GM06990 (cell line): ENCODE results near the gene DNAH8.

Experiments used
- DNase-seq: peaks from one replicate; pipeline ENCODE4 v3.0.0-alpha.2; 2011; ENCODE audit not compliant: insufficient read length; ENCODE audit errors: extremely low read depth
- H3K27me3 ChIP-seq: replicated peaks from 2 replicates; pipeline ENCODE4 v1.6.0; 2011; ENCODE audit warnings: low read length; ENCODE audit not compliant: control insufficient read depth, insufficient read depth
- H3K36me3 ChIP-seq: 2 replicates; pipeline ENCODE4 v1.5.1; 2011; ENCODE audit warnings: low read length; ENCODE audit not compliant: control insufficient read depth, insufficient read depth
- H3K4me3 ChIP-seq: replicated peaks from 2 replicates; pipeline ENCODE4 v1.5.1; 2011; ENCODE audit warnings: low read depth, mild to moderate bottlenecking, control low read depth, low read length
- TF ChIP-seq, protein P1 (sequence below): IDR thresholded peaks from 2 replicates; pipeline ENCODE4 v1.5.1; 2011; ENCODE audit warnings: low read length, control low read depth, mild to moderate bottlenecking, inconsistent platforms; ENCODE audit not compliant: insufficient read depth, poor library complexity, severe bottlenecking

The DNAH8 gene

DNA sequence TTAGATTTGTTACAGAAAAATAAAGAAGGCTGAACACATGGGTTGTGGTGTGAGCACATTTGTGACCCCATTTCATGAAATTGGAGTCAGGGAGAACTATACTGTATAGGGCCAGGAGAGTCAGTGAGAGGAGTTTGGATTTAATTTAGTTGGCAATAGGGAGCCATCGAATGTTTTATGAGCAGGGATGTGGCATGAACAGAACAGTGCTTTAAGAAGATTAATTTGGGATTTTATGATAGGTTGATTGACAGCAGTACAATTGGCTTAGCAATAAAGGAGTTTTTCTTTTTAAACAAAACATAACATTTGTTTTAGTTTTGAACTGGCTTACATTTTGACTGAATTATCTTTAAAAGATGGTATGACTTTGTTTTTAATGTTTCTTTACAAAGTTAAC, 227.9 kb downstream of the DNAH8 start:
- H3K27me3 ChIP-seq: no peaks in the 10 kb centered on the region; the same call in 1 of the 2 replicates
- TF ChIP-seq, protein P1, sequence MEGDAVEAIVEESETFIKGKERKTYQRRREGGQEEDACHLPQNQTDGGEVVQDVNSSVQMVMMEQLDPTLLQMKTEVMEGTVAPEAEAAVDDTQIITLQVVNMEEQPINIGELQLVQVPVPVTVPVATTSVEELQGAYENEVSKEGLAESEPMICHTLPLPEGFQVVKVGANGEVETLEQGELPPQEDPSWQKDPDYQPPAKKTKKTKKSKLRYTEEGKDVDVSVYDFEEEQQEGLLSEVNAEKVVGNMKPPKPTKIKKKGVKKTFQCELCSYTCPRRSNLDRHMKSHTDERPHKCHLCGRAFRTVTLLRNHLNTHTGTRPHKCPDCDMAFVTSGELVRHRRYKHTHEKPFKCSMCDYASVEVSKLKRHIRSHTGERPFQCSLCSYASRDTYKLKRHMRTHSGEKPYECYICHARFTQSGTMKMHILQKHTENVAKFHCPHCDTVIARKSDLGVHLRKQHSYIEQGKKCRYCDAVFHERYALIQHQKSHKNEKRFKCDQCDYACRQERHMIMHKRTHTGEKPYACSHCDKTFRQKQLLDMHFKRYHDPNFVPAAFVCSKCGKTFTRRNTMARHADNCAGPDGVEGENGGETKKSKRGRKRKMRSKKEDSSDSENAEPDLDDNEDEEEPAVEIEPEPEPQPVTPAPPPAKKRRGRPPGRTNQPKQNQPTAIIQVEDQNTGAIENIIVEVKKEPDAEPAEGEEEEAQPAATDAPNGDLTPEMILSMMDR: no peak

DNA sequence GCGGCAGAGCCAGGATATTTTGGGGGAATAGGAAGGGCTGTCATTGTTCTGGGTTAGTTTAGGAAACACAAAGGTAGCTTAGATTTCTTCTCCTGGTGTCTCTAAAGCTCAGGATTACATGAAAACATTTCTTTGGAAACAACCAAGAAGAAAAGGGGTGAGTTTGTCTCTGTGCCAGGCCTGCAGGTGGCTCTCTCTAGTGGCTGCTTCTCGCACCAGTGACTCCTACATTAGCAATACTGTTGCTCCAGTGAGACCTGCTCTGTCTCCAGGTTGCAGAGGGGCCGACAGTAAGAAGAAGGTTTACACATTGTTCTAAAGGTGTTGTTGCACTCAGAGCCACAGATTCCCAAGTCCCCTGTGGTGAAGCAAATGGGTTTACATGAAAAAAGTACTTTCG, 228.9 kb downstream of the DNAH8 start:
- Histone ChIP-seq H3K27me3 (no peaks in the 10 kb centered on the region; the same call in 1 of the 2 replicates), H3K36me3 (no peaks in the 10 kb centered on the region), H3K4me3 (no peak overlapping the region)
- DNase-seq: no peak
- TF ChIP-seq, protein P1: peak; percentile 24

More for the DNA sequence above, 227.9 kb downstream of the DNAH8 start:
- Histone ChIP-seq H3K36me3 (no peaks in the 10 kb centered on the region), H3K4me3 (no peak overlapping the region)
- DNase-seq: no peak

DNA sequence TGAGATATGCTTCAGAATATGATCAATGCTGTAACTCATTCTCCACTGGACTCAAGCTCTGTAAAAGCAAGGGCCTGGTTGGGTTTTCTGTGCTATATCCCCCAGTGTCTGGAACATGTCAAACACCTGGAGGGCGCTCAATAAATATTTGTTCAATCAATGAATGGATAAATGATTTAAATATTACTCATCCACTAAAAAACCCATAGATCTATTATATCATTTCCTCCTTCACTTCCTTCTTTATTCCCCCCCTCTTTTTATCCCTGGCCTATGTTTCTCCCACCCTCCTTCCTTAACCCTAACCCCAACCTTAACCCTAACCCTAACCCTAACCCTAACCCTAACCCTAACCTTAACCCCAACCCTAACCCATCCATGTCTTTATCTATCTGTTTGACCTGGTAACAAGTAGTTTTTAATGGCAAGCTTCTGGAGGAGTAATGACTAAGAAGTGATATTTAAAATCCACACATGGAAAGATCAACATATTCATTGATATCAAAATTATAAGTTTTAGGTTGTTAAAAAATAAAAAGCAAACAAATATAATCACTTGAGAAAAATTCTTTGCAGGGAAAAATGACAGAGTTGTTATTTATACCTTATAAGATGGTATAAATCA, 229.7 kb downstream of the DNAH8 start:
- no peaks in the 10 kb centered on the region for H3K36me3 ChIP-seq
- DNase-seq: no peak
- H3K4me3 ChIP-seq: no peak overlapping the region
- H3K27me3 ChIP-seq: no peaks in the 10 kb centered on the region; the same call in 1 of the 2 replicates
- TF ChIP-seq, protein P1: no peak

DNA sequence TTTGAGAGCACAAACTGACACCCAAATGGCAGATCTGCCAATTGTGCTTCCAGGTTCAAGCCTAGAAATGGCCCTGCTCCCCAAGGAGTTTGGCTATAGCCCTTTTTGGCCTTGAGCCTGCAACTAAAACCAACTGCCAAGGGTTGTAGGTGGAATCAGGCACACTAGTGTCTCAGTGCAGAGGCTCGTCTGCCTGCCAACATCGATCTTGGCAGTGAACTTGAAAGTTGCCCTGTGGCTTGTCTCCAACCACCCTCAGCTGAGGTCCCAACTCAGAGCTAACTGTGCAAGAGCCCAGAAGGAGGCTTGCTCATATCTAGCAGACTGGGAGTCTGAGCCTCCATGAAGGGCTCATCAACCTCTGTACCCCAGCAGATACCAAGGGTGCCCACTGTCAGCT, 240.8 kb downstream of the DNAH8 start:
- no peak for DNase-seq
- Histone ChIP-seq H3K4me3 (no peak overlapping the region), H3K36me3 (no peaks in the 10 kb centered on the region), H3K27me3 (no peaks in the 10 kb centered on the region)
- TF ChIP-seq, protein P1: no peak

DNA sequence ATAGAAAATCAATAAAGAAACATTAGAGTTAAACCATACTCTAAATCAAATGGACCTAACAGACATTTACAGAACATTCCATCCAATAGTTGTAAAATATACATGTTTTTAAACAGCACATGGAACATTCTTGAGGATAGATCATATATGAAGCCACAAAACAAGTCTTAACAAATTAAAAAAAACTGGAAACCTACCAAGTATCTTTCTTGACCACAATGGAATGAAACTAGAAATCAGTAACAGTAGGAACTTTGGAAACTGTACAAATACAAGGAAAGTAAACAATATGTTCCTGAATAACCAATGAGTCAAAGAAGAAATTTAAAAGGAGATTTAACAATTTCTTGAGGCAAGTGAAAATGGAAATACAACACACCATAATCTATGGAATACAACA, 242.3 kb downstream of the DNAH8 start:
- TF ChIP-seq, protein P1: no peak
- Histone ChIP-seq H3K4me3 (no peak overlapping the region), H3K36me3 (no peaks in the 10 kb centered on the region), H3K27me3 (no peaks in the 10 kb centered on the region)
- DNase-seq: no peak

DNA sequence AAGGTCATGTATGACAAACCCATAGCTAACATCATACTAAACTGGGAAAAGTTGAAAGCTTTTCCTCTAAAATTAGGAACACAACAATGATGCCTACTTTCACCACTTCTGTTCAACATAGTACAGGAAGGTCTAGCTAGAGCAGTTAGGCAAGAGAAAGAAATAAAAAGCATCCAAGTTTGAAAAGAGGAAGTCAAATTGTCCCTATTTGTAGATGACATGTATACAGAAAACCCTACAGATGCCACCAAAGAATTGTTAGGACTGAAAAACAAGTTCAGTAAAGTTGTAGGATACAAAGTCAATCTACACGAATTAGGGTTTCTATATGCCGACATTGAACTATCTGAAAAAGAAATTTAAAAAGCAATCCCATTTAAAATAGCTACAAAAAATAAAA, 244.0 kb downstream of the DNAH8 start:
- no peak for DNase-seq
- Histone ChIP-seq H3K27me3 (no peaks in the 10 kb centered on the region), H3K36me3 (no peaks in the 10 kb centered on the region), H3K4me3 (no peak overlapping the region)
- TF ChIP-seq, protein P1: no peak
